Measurements from ENCODE around the gene TMTC1. TPM values are rescaled to one million over a fixed set of nuclear protein-coding genes. Genes with fewer than 3 reads are reported as not detected.

The TMTC1 gene
- total and polyA plus RNA-seq, 9 of the 15 experiments (the other 6 are each of a cell fraction or from before 2014, with no cell fraction given): under 0.01 to 0.18 (median 0.06) TPM; not detected in 2

- Histone ChIP-seq H3K4me3 (no peak overlapping the region), H3K79me2 (ENCODE audit: control insufficient read depth, insufficient read depth, low read length) (no peaks in the 10 kb centered on the region), H3K27ac (ENCODE audit: extremely low read depth, low read depth, low read length) (no peak overlapping the region), H3K9me3 (replicated peaks; ENCODE audit: control insufficient read depth, insufficient read depth, low read depth, low read length) (no peaks in the 10 kb centered on the region), H3K9me1 (ENCODE audit: control insufficient read depth, insufficient read depth, low read length) (no peaks in the 10 kb centered on the region), H3K4me2 (ENCODE audit: insufficient read depth, low read length) (no peak overlapping the region), H3K4me1 (replicated peaks in 1 of 2; ENCODE audit: control insufficient read depth in 2 of 2, insufficient read depth in 2 of 2, low read length in 2 of 2) (no peaks in the 10 kb centered on the region), H3K27me3 (ENCODE audit: control insufficient read depth in 2 of 2, insufficient read depth in 2 of 2, low read length in 2 of 2) (peaks cover 6 to 16% of the 10 kb centered on the region in 2 experiments; a peak in 4 of 5 replicates), H4K20me1 (replicated peaks; ENCODE audit: control insufficient read depth, insufficient read depth, low read length) (no peaks in the 10 kb centered on the region), H3K36me3 (ENCODE audit: control insufficient read depth, insufficient read depth, low read length) (no peaks in the 10 kb centered on the region), H3K9ac (ENCODE audit: insufficient read depth in 1 of 2, low read depth in 2 of 2, low read length in 2 of 2) (no peak overlapping the region), H2AFZ (ENCODE audit: low read depth, low read length) (no peak overlapping the region)
- intact Hi-C loops (cut with micrococcal nuclease) (no loop called here), in situ Hi-C loops (cut with MboI) (no loop called here)
- BruUV-seq (replicated peaks): no TSS peak
- DNase-seq (ENCODE audit: extremely low read depth in 1 of 4, low spot score in 3 of 4) (no peak), FAIRE-seq (no peak), ATAC-seq (no peak)
- TF ChIP-seq CBFA2T3 (IDR thresholded peaks at IDR 0.05) (no peak), ZNF175 (CRISPR knock-in tag; IDR thresholded peaks at IDR 0.05; ENCODE audit: low read depth) (no peak), CEBPZ (IDR thresholded peaks at IDR 0.05; ENCODE audit: borderline replicate concordance, low read depth, low read length) (no peak), ZNF561 (CRISPR knock-in tag; conservative IDR thresholded peaks at IDR 0.05) (no peak), RB1 (IDR thresholded peaks at IDR 0.05; ENCODE audit: low read depth) (no peak), COPS2 (conservative IDR thresholded peaks at IDR 0.05) (no peak), RBM39 (optimal IDR thresholded peaks at IDR 0.05; ENCODE audit: low read depth, low read length) (no peak), NFE2 (IDR thresholded peaks at IDR 0.05; ENCODE audit: low read depth) (no peak), THAP7 (CRISPR knock-in tag; IDR thresholded peaks at IDR 0.05) (no peak), ZNF507 (tag; conservative IDR thresholded peaks at IDR 0.05) (no peak), ZNF511 (CRISPR knock-in tag; IDR thresholded peaks at IDR 0.05) (no peak), FOXO4 (CRISPR knock-in tag; IDR thresholded peaks at IDR 0.05) (no peak), BRD4 (IDR thresholded peaks at IDR 0.05) (no peak), ZNF282 (CRISPR knock-in tag; IDR thresholded peaks at IDR 0.05) (no peak), ZNF239 (CRISPR knock-in tag; IDR thresholded peaks at IDR 0.05) (no peak), ZNF589 (CRISPR knock-in tag; IDR thresholded peaks at IDR 0.05; ENCODE audit: low read depth) (no peak)
- CTCF ChIA-PET (ENCODE audit: low intra/inter-chr PET ratio): no interaction called here
- 2% methylated on average over 12 of the region's 12 CpGs for WGBS (ENCODE audit: insufficient coverage, low coverage, missing lambda C conversion rate)
- POLR2A ChIA-PET: no interaction called here
Measured at GRCh38 chr12:29609431-29610215, 174.1 kb downstream of the TMTC1 start.

Measured in K562 (cell line).